Stomach (tissue), 9 donors: ENCODE data around the gene RER1. TPM values are rescaled to one million over a fixed set of nuclear protein-coding genes. Genes with fewer than 3 reads are reported as not detected.

Experiments
- DNase-seq, 2 donors: peaks; one replicate each; pipeline versions ENCODE4 v3.0.0 to v3.0.0-alpha.2; 2013 to 2019
- H3K27ac ChIP-seq, 5 donors: fragments of 200-600 bp in 4 of 5; sonication (generic) in 4 of 5; one replicate each; pipeline ENCODE4 v1.5.1; 2013 to 2019; ENCODE audit warnings: mild to moderate bottlenecking in 1 of 5, moderate library complexity in 1 of 5
- H3K27me3 ChIP-seq, 3 donors: fragments of 200-600 bp; sonication (generic); one replicate each; pipeline ENCODE4 v1.5.1; 2017 to 2019; ENCODE audit warnings: mixed run types in 1 of 3
- H3K36me3 ChIP-seq, 4 donors: fragments of 200-600 bp; sonication (generic); 1 replicate in 3 of 4; 2 replicates in 1 of 4; pipeline ENCODE4 v1.5.1; 2016 to 2019
- H3K4me1 ChIP-seq, 4 donors: fragments of 200-600 bp; sonication (generic); one replicate each; pipeline ENCODE4 v1.5.1; 2016 to 2019
- H3K4me3 ChIP-seq, 4 donors: fragments of 200-600 bp; sonication (generic) in 3 of 4; one replicate each; pipeline ENCODE4 v1.5.1; 2016 to 2019; ENCODE audit warnings: mild to moderate bottlenecking in 1 of 4
- H3K9me3 ChIP-seq, 4 donors: fragments of 200-600 bp; sonication (generic); one replicate each; pipeline ENCODE4 v1.5.1; 2016 to 2019
- CTCF ChIP-seq, 7 experiments: fragments of 450-650 bp in 4 of 7; fragments of 200-600 bp in 3 of 7; sonication (generic) in 3 of 7; IDR thresholded peaks; one replicate each; pipeline ENCODE4 v1.5.1; 2016 to 2019; ENCODE audit warnings: antibody characterized with exemption in 7 of 7, control low read depth in 2 of 7, mild to moderate bottlenecking in 1 of 7
- EP300 ChIP-seq: sonication (generic); formaldehyde crosslinking; IDR thresholded peaks from one replicate; pipeline ENCODE4 v1.6.1; 2017; ENCODE audit warnings: antibody characterized with exemption
- POLR2A ChIP-seq, 4 donors: fragments of 450-650 bp; IDR thresholded peaks; one replicate each; pipeline ENCODE4 v1.6.1; 2016; ENCODE audit warnings: antibody characterized with exemption in 4 of 4, control low read depth in 2 of 4, mild to moderate bottlenecking in 1 of 4, moderate library complexity in 1 of 4
- POLR2AphosphoS5 ChIP-seq, 3 donors: sonication (generic); formaldehyde crosslinking; IDR thresholded peaks; one replicate each; pipeline ENCODE4 v1.6.1; 2016; ENCODE audit warnings: antibody characterized with exemption in 3 of 3
- WGBS, 5 donors: extraction: QIAGEN DNeasy Blood & Tissue Kit in 3 of 5; methylation state at CpG; one replicate each; pipeline versions ENCODE4 v1.1.5 to v1.1.7; 2013 to 2018; 5-methylcytosine and 5-hydroxymethylcytosine counted together
- intact Hi-C: fragments of 100-400 bp; cut with DNase I; formaldehyde crosslinking; loops from one replicate; pipeline ENCODE4 v1.15.1; 2023; ENCODE audit warnings: low total_unique reads
- polyA plus RNA-seq, 3 donors: library from polyadenylated mRNA; stranded (reverse); fragments of 200-250 nt; gene quantifications; one replicate each; pipeline ENCODE4 v1.2.3, GENCODE V29; 2013
- total RNA-seq, 5 donors: library from RNA; depleted of rRNA; stranded (reverse); fragments of >200 nt; gene quantifications; one replicate each; pipeline versions ENCODE4 v1.1.0 to v1.2.3, GENCODE V29; 2014 to 2016
- donor health status: healthy with polysubstance abuse.
- donor health status: Bipolar disorder and iron deficiency.
- donor health status: healthy.

Gene RER1
- total and polyA plus RNA-seq, 8 donors = 38.2 to 73.6 (median 66.7) TPM

GRCh38 chr1:2355373-2356261 is 36.0 kb upstream of the RER1 start:
- Histone ChIP-seq H3K36me3 (peaks cover 0 to 14% (median 6%) of the 10 kb centered on the region in 4 donors), H3K4me3 (no peak overlapping the region), H3K9me3 (no peaks in the 10 kb centered on the region), H3K27me3 (no peaks in the 10 kb centered on the region), H3K27ac (no peak overlapping the region), H3K4me1 (peaks cover 10 to 28% (median 14%) of the 10 kb centered on the region in 4 donors)
- TF ChIP-seq POLR2A (IDR thresholded peaks at IDR 0.05) (no peak), POLR2AphosphoS5 (IDR thresholded peaks at IDR 0.05) (no peak), EP300 (no peak), CTCF (IDR thresholded peaks at IDR 0.05) (no peak)
- intact Hi-C loops = no loop called here
- 84 to 94% (median 89%) methylated on average over 17 to 28 of the region's 28 CpGs for WGBS, 5 donors
- DNase-seq = no peak

GRCh38 chr1:2356401-2356800 is 35.2 kb upstream of the RER1 start:
- Histone ChIP-seq H3K27me3 (no peaks in the 10 kb centered on the region), H3K9me3 (no peaks in the 10 kb centered on the region), H3K27ac (no peak overlapping the region), H3K4me3 (no peak overlapping the region), H3K36me3 (peaks cover 0 to 14% (median 6%) of the 10 kb centered on the region in 4 donors), H3K4me1 (peaks cover 10 to 28% (median 14%) of the 10 kb centered on the region in 4 donors)
- no peak for TF ChIP-seq EP300
- no peak for TF ChIP-seq CTCF (IDR thresholded peaks at IDR 0.05)
- TF ChIP-seq POLR2AphosphoS5 (IDR thresholded peaks at IDR 0.05) = no peak
- no peak for TF ChIP-seq POLR2A (IDR thresholded peaks at IDR 0.05)
- DNase-seq = no peak
- intact Hi-C loops = no loop called here
- WGBS, 5 donors = 91 to 95% (median 95%) methylated on average over 9 to 15 of the region's 15 CpGs

GRCh38 chr1:2356911-2357845 is 34.5 kb upstream of the RER1 start:
- H3K9me3 ChIP-seq = no peaks in the 10 kb centered on the region
- WGBS, 5 donors = 83 to 93% (median 91%) methylated on average over 21 to 37 of the region's 37 CpGs
- DNase-seq = no peak
- no peak for TF ChIP-seq EP300
- no peak for TF ChIP-seq POLR2AphosphoS5 (IDR thresholded peaks at IDR 0.05)
- no peak for TF ChIP-seq POLR2A (IDR thresholded peaks at IDR 0.05)
- no peak for TF ChIP-seq CTCF (IDR thresholded peaks at IDR 0.05)
- H3K4me3 ChIP-seq = no peak overlapping the region
- H3K27ac ChIP-seq = no peak overlapping the region
- H3K4me1 ChIP-seq = peaks cover 10 to 28% (median 14%) of the 10 kb centered on the region in 4 donors
- peaks cover 0 to 14% (median 6%) of the 10 kb centered on the region in 4 donors for H3K36me3 ChIP-seq
- intact Hi-C loops = no loop called here
- no peaks in the 10 kb centered on the region for H3K27me3 ChIP-seq

GRCh38 chr1:2358072-2358471 is 33.6 kb upstream of the RER1 start:
- Histone ChIP-seq H3K27ac (no peak overlapping the region), H3K4me1 (peaks cover 6 to 20% (median 7%) of the 10 kb centered on the region in 4 donors), H3K4me3 (no peak overlapping the region), H3K36me3 (peaks cover 0 to 14% (median 6%) of the 10 kb centered on the region in 4 donors), H3K9me3 (peaks cover 0 to under 1% (median 0%) of the 10 kb centered on the region in 4 donors), H3K27me3 (no peaks in the 10 kb centered on the region)
- intact Hi-C loops = no loop called here
- no peak for TF ChIP-seq EP300
- TF ChIP-seq POLR2AphosphoS5 (IDR thresholded peaks at IDR 0.05) = no peak
- TF ChIP-seq CTCF (IDR thresholded peaks at IDR 0.05) = no peak
- TF ChIP-seq POLR2A (IDR thresholded peaks at IDR 0.05) = no peak
- no peak for DNase-seq
- 79 to 98% (median 87%) methylated on average over 5 to 13 of the region's 13 CpGs for WGBS, 5 donors
